ENCODE results near the gene SERPINA12. TPM values are rescaled to one million over a fixed set of nuclear protein-coding genes. Genes with fewer than 3 reads are reported as not detected.

SERPINA12 gene
- total and polyA plus RNA-seq, 2 of the 13 experiments (the other 11 are each of a cell fraction or from before 2014, with no cell fraction given), result 0.08 TPM; not detected in 1

DNA sequence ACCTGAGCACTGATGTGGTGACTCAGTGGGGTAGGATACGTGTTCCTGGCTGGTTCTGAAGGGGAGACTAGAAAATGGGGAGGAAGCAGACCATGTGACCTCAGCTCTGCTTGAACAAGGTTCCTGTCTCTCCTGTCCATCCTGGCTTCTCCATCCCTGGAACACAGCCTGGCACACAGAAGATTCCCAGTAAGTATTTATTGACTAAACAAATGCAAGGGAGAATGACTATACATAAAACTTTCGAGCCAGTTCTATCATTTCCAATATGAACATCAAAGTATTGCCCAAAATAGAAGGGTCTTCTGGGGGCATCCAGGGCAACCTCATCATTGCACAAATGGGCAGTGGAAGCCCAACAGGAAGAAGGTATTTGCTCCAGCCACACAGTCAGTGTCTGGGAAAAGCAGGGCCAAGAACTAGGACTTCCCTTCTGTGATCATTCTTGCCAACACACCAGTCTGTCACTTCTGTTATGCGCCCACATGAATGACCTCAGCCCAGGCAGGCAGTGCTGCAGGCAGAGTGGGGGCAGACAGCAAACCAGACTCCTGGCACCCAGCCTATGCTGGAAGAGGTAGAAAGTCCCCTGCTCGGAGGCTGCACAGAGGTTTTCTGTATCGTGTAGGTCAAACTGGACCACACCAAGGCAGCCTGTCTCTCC lies 27.7 kb downstream of the SERPINA12 start (continued):
- no peak for TF ChIP-seq ZNF546 (CRISPR knock-in tag; conservative IDR thresholded peaks at IDR 0.05)
- no peak for TF ChIP-seq ASH2L (IDR thresholded peaks at IDR 0.05; ENCODE audit: insufficient read length, low read depth, low read length)
- TF ChIP-seq RXRA (CRISPR knock-in tag; IDR thresholded peaks at IDR 0.05), result peak; percentile 51; the same call in 1 of the 2 replicates
- TF ChIP-seq, protein P1, sequence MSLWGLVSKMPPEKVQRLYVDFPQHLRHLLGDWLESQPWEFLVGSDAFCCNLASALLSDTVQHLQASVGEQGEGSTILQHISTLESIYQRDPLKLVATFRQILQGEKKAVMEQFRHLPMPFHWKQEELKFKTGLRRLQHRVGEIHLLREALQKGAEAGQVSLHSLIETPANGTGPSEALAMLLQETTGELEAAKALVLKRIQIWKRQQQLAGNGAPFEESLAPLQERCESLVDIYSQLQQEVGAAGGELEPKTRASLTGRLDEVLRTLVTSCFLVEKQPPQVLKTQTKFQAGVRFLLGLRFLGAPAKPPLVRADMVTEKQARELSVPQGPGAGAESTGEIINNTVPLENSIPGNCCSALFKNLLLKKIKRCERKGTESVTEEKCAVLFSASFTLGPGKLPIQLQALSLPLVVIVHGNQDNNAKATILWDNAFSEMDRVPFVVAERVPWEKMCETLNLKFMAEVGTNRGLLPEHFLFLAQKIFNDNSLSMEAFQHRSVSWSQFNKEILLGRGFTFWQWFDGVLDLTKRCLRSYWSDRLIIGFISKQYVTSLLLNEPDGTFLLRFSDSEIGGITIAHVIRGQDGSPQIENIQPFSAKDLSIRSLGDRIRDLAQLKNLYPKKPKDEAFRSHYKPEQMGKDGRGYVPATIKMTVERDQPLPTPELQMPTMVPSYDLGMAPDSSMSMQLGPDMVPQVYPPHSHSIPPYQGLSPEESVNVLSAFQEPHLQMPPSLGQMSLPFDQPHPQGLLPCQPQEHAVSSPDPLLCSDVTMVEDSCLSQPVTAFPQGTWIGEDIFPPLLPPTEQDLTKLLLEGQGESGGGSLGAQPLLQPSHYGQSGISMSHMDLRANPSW (CRISPR knock-in tag; IDR thresholded peaks at IDR 0.05; ENCODE audit: borderline replicate concordance), result no peak
- no peak for TF ChIP-seq MED8 (CRISPR knock-in tag; IDR thresholded peaks at IDR 0.05; ENCODE audit: insufficient replicate concordance)
- TF ChIP-seq, protein P2, sequence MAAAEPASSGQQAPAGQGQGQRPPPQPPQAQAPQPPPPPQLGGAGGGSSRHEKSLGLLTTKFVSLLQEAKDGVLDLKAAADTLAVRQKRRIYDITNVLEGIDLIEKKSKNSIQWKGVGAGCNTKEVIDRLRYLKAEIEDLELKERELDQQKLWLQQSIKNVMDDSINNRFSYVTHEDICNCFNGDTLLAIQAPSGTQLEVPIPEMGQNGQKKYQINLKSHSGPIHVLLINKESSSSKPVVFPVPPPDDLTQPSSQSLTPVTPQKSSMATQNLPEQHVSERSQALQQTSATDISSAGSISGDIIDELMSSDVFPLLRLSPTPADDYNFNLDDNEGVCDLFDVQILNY (CRISPR knock-in tag; conservative IDR thresholded peaks at IDR 0.05), result no peak
- no peak for TF ChIP-seq ZNF577 (CRISPR knock-in tag; IDR thresholded peaks at IDR 0.05; ENCODE audit: borderline replicate concordance, low read depth)
- TF ChIP-seq, protein P3, sequence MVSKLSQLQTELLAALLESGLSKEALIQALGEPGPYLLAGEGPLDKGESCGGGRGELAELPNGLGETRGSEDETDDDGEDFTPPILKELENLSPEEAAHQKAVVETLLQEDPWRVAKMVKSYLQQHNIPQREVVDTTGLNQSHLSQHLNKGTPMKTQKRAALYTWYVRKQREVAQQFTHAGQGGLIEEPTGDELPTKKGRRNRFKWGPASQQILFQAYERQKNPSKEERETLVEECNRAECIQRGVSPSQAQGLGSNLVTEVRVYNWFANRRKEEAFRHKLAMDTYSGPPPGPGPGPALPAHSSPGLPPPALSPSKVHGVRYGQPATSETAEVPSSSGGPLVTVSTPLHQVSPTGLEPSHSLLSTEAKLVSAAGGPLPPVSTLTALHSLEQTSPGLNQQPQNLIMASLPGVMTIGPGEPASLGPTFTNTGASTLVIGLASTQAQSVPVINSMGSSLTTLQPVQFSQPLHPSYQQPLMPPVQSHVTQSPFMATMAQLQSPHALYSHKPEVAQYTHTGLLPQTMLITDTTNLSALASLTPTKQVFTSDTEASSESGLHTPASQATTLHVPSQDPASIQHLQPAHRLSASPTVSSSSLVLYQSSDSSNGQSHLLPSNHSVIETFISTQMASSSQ (IDR thresholded peaks at IDR 0.05; ENCODE audit: low read depth), result no peak; the same call in 1 of the 2 replicates
- TF ChIP-seq, protein P3 (CRISPR knock-in tag; IDR thresholded peaks at IDR 0.05; ENCODE audit: borderline replicate concordance), result no peak
- no peak for TF ChIP-seq SRY (CRISPR knock-in tag; IDR thresholded peaks at IDR 0.05)
- no peak for TF ChIP-seq TMF1 (CRISPR knock-in tag; IDR thresholded peaks at IDR 0.05; ENCODE audit: low read depth)
- no peak for TF ChIP-seq CENPT (CRISPR knock-in tag; IDR thresholded peaks at IDR 0.05; ENCODE audit: low read depth)
- TF ChIP-seq NCOA2 (CRISPR knock-in tag; IDR thresholded peaks at IDR 0.05), result no peak
- no peak for TF ChIP-seq RARA (CRISPR knock-in tag; IDR thresholded peaks at IDR 0.05)
- TF ChIP-seq MTF2 (CRISPR knock-in tag; IDR thresholded peaks at IDR 0.05; ENCODE audit: borderline replicate concordance), result no peak
- TF ChIP-seq, protein P4, sequence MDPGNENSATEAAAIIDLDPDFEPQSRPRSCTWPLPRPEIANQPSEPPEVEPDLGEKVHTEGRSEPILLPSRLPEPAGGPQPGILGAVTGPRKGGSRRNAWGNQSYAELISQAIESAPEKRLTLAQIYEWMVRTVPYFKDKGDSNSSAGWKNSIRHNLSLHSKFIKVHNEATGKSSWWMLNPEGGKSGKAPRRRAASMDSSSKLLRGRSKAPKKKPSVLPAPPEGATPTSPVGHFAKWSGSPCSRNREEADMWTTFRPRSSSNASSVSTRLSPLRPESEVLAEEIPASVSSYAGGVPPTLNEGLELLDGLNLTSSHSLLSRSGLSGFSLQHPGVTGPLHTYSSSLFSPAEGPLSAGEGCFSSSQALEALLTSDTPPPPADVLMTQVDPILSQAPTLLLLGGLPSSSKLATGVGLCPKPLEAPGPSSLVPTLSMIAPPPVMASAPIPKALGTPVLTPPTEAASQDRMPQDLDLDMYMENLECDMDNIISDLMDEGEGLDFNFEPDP (CRISPR knock-in tag; conservative IDR thresholded peaks at IDR 0.05), result no peak
- TF ChIP-seq, protein P5, sequence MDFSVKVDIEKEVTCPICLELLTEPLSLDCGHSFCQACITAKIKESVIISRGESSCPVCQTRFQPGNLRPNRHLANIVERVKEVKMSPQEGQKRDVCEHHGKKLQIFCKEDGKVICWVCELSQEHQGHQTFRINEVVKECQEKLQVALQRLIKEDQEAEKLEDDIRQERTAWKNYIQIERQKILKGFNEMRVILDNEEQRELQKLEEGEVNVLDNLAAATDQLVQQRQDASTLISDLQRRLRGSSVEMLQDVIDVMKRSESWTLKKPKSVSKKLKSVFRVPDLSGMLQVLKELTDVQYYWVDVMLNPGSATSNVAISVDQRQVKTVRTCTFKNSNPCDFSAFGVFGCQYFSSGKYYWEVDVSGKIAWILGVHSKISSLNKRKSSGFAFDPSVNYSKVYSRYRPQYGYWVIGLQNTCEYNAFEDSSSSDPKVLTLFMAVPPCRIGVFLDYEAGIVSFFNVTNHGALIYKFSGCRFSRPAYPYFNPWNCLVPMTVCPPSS (IDR thresholded peaks at IDR 0.05), result no peak
- TF ChIP-seq RCOR2 (CRISPR knock-in tag; IDR thresholded peaks at IDR 0.05), result no peak
- TF ChIP-seq SAFB2 (CRISPR knock-in tag; IDR thresholded peaks at IDR 0.05; ENCODE audit: borderline replicate concordance, low read depth), result no peak

Measured in HepG2 (cell line).